Inflammatory macrophage (primary cell): Measurements from ENCODE around the gene TLR6.
"Not testable (repeated sequence)": the region's sequence is repeated elsewhere in the genome, so short reads cannot be mapped to it uniquely, and the experiment has no call there.

Experiments used
- DNase-seq, 2 donors: peaks; one replicate each; pipeline ENCODE4 v3.0.0-alpha.2; 2020 to 2022

Gene TLR6

DNA sequence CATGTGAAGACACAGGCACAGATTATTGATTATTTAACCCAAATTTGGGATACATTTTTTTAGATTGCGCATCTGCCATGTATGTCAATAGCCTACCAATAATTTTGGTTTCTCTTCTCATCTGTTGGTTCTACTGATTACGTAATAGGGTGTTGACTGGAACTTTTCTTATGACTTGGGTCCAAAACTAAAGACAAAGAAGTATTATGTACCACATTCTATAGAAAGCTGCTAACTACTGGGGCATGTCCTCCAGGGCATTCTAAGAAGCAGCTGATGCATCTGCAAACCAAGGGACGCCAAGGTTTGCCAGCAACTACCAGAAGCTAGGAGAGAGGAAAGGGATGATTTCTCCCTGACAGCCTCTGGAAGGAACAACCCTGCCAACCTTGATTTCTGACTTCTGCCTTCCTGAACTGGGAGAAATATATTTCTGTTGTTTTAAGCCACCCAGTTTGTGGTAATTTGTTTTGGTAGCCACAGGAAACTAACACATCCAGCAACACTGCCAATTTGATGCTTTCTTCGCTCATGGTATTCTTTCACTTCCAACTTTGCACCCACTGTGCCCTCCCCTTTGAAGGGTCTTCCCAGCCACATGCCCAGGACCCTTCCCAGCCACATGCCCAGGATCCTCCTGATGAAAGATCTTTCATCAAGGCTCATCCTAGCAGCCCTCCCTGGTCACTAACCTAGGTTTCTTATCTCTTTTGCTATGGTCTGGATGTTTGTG is 36.1 kb downstream of the TLR6 start:
- no peak for DNase-seq

DNA sequence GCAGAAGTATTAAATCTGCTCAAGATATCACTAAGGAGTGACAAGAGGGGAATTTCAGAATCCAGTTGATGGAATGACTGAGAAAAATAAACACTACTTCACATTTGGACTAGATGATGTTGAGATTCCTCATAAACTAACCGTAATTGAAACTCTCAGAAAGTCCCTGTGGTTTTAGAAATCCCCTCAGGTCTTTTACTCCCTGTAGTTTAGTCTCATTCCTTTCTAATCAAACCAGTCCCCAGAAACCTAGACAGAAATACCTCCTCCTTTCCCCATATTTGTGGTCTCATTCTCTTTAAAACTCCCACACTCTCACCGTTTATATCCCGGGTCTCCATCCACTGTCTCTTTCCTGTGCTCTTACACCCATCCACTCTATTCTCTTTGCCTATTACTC is 37.0 kb downstream of the TLR6 start:
- no peak for DNase-seq

DNA sequence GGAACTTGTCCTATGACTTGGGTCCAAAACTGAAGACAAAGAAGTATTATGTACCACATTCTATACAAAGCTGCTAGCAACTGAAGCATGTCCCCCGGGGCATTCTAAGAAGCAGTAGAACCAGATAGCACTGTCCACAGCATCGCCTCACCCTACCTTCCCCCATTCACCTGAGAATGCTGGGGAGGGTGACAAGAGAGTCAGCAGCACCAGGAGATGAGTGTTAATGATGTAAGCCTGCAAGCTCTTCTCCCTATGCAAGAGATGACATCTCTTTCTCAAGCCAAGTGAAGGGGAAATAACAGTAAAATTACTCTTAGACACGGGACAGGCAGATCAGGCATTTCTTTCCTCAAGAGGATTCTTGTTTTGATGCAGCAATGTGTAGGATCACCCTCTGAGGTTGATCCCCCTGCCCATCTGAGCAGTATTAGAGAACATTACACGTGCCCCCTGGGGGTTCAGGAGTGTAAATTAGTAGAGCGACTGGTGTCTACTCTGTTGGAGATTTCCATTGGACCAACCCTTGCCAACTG is 38.1 kb downstream of the TLR6 start:
- peak; percentile 72 to 79 for DNase-seq

- peak; percentile 91 to 94 for DNase-seq
These were observed 40.5 kb downstream of the TLR6 start for GRCh38 chr4:38815885-38816782.

GRCh38 chr4:38814386-38814785 is 42.2 kb downstream of the TLR6 start:
- DNase-seq = peak in 1 of 2 donors; percentile 30

GRCh38 chr4:38811297-38811696 is 45.3 kb downstream of the TLR6 start:
- DNase-seq = no peak

GRCh38 chr4:38807462-38807861 is 49.2 kb downstream of the TLR6 start:
- DNase-seq = not testable (repeated sequence)

GRCh38 chr4:38806251-38806650 is 50.4 kb downstream of the TLR6 start:
- not testable (repeated sequence) for DNase-seq

GRCh38 chr4:38805530-38806145 is 51.0 kb downstream of the TLR6 start:
- peak; percentile 88 to 89 for DNase-seq

GRCh38 chr4:38804654-38805295 is 51.8 kb downstream of the TLR6 start, which contains the start of gene TLR1:
TSS of gene TLR1 (minus strand) at chr4:38804791. CDS start at chr4:38798831, 5,960 bp downstream.
- DNase-seq = peak; percentile 79 to 96

DNA sequence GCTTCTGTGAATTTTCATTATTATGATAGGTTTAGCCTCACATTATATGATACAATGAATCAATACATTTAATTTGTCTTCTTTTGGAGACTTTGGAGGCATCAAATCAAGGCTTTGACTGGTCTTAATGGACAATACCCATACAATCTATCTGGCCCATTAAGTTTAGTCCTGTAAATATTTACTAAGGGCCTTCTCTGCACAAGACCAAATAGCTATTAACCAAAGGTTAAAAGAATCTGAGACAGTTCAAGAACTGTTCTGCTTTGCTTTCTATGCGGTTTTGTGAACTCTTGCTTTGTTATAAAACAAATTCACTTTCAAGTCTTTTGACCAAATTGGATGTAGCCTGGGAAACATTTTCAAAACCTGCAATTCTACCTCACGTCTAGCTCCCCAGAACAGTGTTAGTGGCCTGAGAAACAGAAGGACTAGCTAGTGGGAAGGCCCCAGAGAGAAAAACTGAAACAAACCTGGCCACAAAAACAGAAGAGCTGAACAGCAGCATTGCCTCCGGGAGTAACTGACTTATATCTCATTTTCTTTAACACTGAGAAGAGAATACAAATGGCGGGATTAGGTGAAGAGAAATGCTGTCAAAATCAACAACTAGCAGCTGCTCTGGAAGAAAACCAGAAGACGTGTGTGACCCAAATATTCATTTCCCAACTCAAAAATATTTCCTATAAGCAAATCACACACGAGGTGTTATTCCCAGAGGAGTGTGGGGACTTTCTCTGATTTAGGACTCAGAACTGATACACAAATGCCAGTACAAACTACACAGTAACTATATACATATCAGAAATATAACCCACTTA is 52.6 kb downstream of the TLR6 start:
- DNase-seq = peak; percentile 26 to 51

GRCh38 chr4:38802561-38803355 is 53.9 kb downstream of the TLR6 start:
- DNase-seq = no peak

GRCh38 chr4:38800961-38801450 is 55.6 kb downstream of the TLR6 start:
- peak in 1 of 2 donors; percentile 36 for DNase-seq

- no peak for DNase-seq
These were observed 56.3 kb downstream of the TLR6 start for GRCh38 chr4:38800366-38800765.

DNA sequence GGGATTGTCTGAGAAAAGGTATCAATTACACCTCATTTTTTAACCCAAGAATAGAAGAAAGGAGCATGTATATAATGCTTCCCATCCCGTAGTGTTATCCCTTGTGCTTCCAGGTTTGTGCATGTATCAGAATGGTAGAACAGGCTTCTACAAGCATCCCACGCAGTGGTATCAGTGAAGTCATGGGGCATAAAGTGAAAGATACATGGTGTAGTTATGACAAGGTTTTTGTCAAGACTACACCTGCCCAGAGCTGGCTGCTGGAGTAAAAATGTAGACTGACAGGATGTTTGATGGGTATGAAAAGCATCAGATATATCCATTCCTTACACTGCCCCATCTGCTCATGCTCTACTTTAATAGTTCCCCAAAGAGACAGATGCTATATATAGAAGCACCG is 61.5 kb downstream of the TLR6 start:
- no peak for DNase-seq

DNA sequence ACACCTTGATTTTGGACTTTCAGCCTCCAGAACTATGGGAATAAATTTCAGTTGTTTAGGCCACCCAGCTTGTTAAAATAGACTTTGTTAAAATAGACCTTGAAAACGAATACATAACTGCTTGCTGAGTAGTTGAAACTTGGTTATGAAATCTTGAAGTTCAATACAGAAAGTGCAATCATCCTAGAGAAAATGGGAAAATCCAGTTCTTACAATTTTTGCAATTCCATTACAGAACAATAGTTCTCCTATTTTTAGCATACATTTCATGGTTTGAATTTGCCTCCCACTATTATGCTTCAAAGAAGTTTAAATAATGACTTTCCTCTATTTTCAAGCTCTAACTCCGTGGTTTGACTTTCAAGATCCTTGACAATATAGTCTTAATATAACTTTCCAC is 62.6 kb downstream of the TLR6 start:
- DNase-seq = peak; percentile 25 to 46

GRCh38 chr4:38791010-38791409 is 65.6 kb downstream of the TLR6 start:
- peak; percentile 74 to 82 for DNase-seq

DNA sequence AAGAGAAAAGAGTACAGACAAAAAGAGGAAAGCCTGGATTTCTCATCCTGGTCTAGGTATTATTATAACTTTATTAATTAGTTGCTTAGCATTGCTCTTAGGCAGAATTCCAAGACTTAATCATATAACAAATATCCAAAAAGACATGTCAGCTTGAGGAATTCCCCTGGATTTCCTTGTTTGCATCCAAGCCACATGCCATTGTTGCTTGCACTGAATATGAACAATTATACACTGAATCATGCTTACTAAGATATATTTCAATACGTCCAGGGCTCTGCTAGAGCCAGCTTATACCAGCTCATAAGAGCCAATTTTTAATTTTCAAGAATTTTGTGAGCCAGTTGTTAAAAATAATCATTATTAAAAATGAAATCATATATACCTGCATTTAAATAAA is 68.3 kb downstream of the TLR6 start:
- no peak for DNase-seq

GRCh38 chr4:38787693-38788092 is 68.9 kb downstream of the TLR6 start:
- no peak for DNase-seq

- DNase-seq = peak; percentile 84 to 92
These were observed 70.7 kb downstream of the TLR6 start for GRCh38 chr4:38785901-38786402.
